Rectal smooth muscle tissue (tissue), 1 donor: Measurements from ENCODE around the gene ARHGAP10.
"Not testable (repeated sequence)": the region's sequence is repeated elsewhere in the genome, so short reads cannot be mapped to it uniquely, and the experiment has no call there.

ENCODE experiments used
- H3K27ac ChIP-seq: one replicate; pipeline ENCODE4 v1.7.0; 2013; ENCODE audit warnings: low read depth, low read length, inconsistent platforms
- H3K27me3 ChIP-seq: one replicate; pipeline ENCODE4 v1.7.0; 2013; ENCODE audit warnings: low read length; ENCODE audit not compliant: control insufficient read depth, insufficient read depth
- H3K36me3 ChIP-seq: one replicate; pipeline ENCODE4 v1.7.0; 2013; ENCODE audit warnings: low read length; ENCODE audit not compliant: control insufficient read depth, insufficient read depth
- H3K4me1 ChIP-seq: one replicate; pipeline ENCODE4 v1.7.0; 2013; ENCODE audit warnings: low read length; ENCODE audit not compliant: control insufficient read depth, insufficient read depth
- H3K4me3 ChIP-seq: one replicate; pipeline ENCODE4 v1.7.0; 2013; ENCODE audit warnings: low read length
- H3K9ac ChIP-seq: one replicate; pipeline ENCODE4 v1.7.0; 2013; ENCODE audit warnings: low read length

Gene ARHGAP10

GRCh38 chr4:147790412-147790811 is 58.5 kb downstream of the ARHGAP10 start:
- no peaks in the 10 kb centered on the region for H3K36me3 ChIP-seq
- no peak overlapping the region for H3K27ac ChIP-seq
- H3K9ac ChIP-seq = no peak overlapping the region
- H3K4me3 ChIP-seq = no peak overlapping the region
- H3K27me3 ChIP-seq = no peaks in the 10 kb centered on the region
- peaks cover 13% of the 10 kb centered on the region for H3K4me1 ChIP-seq

GRCh38 chr4:147791341-147791740 is 59.5 kb downstream of the ARHGAP10 start:
- no peaks in the 10 kb centered on the region for H3K27me3 ChIP-seq
- H3K36me3 ChIP-seq = no peaks in the 10 kb centered on the region
- no peak overlapping the region for H3K4me3 ChIP-seq
- H3K4me1 ChIP-seq = peaks cover 13% of the 10 kb centered on the region
- no peak overlapping the region for H3K27ac ChIP-seq
- H3K9ac ChIP-seq = no peak overlapping the region

GRCh38 chr4:147791865-147792264 is 60.0 kb downstream of the ARHGAP10 start:
- H3K36me3 ChIP-seq = no peaks in the 10 kb centered on the region
- H3K4me3 ChIP-seq = no peak overlapping the region
- peaks cover 10% of the 10 kb centered on the region for H3K4me1 ChIP-seq
- no peak overlapping the region for H3K9ac ChIP-seq
- H3K27me3 ChIP-seq = no peaks in the 10 kb centered on the region
- H3K27ac ChIP-seq = no peak overlapping the region

DNA sequence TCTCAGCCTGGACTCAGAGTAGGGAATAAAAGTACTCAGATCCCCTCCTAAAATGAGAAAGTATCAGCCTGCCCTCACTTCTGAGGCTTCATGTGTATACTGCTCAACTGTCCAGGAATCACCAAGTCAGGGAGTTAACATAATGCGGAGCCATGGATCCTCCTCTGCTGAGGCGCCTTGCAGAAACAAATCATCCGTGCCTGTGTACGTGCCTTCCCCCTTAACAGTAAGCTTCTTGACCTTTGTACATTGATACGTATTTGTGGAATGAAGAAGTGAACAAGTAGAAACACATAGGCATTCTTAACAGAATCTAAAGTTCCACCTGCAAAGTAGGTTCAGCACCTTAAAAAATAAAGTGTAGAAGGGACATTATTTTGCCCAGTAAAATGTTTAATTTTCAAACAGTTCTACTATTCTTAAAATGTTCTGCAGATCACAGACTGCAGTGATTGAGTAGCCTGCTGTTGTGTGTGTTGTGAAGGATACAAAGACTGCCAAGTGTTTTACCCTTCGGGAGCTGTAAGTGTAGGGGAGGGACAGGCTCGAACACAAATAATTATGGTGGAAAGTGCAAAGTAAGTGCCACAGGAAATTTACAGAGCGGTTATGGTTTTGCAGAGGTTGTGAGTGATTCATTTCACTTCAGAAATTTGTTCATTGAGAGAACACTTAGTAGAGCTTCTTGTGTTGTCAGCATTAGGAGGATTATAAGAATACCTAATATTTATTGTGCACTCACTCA is 61.9 kb downstream of the ARHGAP10 start:
- Histone ChIP-seq H3K27me3 (no peaks in the 10 kb centered on the region), H3K4me3 (no peak overlapping the region), H3K36me3 (no peaks in the 10 kb centered on the region), H3K27ac (no peak overlapping the region), H3K4me1 (peaks cover 8% of the 10 kb centered on the region), H3K9ac (no peak overlapping the region)

GRCh38 chr4:147794314-147794680 is 62.4 kb downstream of the ARHGAP10 start:
- H3K27ac ChIP-seq = no peak overlapping the region
- H3K4me3 ChIP-seq = no peak overlapping the region
- no peaks in the 10 kb centered on the region for H3K36me3 ChIP-seq
- peaks cover 4% of the 10 kb centered on the region for H3K4me1 ChIP-seq
- H3K9ac ChIP-seq = no peak overlapping the region
- no peaks in the 10 kb centered on the region for H3K27me3 ChIP-seq

GRCh38 chr4:147794787-147795413 is 63.0 kb downstream of the ARHGAP10 start:
- H3K27me3 ChIP-seq = no peaks in the 10 kb centered on the region
- no peak overlapping the region for H3K27ac ChIP-seq
- no peaks in the 10 kb centered on the region for H3K36me3 ChIP-seq
- H3K4me3 ChIP-seq = no peak overlapping the region
- peaks cover 4% of the 10 kb centered on the region for H3K4me1 ChIP-seq
- no peak overlapping the region for H3K9ac ChIP-seq

DNA sequence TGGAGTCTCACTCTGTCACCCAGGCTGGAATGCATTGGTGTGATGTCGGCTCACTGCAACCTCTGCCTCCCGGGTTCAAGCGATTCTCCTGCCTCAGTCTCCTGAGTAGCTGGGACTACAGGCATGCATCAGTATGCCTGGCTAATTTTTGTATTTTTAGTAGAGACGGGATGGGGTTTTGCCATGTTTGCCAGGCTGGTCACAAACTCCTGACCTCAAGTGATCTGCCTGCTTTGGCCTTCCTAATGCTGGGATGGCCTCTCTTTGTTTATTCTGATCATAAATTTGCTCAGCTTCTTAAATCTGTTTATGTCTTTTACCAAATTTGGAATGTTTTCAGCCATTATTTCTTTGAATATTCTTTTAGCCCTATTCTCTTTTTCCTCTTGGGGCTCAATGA is 67.2 kb downstream of the ARHGAP10 start:
- H3K4me3 ChIP-seq = peak overlapping the region; percentile 3
- H3K27me3 ChIP-seq, H3K27ac ChIP-seq, H3K9ac ChIP-seq, H3K36me3 ChIP-seq: not testable (repeated sequence)
- peaks cover 13% of the 10 kb centered on the region for H3K4me1 ChIP-seq

- no peak overlapping the region for H3K27ac ChIP-seq
- no peak overlapping the region for H3K4me3 ChIP-seq
- no peaks in the 10 kb centered on the region for H3K27me3 ChIP-seq
- no peak overlapping the region for H3K9ac ChIP-seq
- H3K36me3 ChIP-seq = no peaks in the 10 kb centered on the region
- H3K4me1 ChIP-seq = peaks cover 13% of the 10 kb centered on the region
Measured at GRCh38 chr4:147799986-147800555, 68.2 kb downstream of the ARHGAP10 start.

DNA sequence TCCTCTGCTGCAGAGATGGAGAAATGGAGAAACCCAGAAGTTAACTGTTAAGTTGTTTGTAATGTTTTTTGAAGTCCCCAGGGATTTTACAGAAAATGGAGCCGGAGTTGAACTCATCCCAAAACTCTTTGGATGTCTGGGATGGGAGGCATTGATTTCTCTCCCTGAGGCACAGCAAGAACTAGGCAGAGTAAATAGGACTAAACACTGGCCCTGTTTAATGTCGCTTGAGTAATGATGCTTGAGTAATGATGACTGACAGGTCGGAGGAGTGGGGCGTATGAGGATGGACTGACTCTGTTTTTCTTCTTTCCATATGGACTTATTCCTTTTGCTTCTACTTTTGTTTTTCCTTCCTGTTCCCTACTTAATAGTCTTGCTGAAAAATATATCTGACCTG is 69.9 kb downstream of the ARHGAP10 start:
- H3K36me3 ChIP-seq = no peaks in the 10 kb centered on the region
- no peaks in the 10 kb centered on the region for H3K27me3 ChIP-seq
- no peak overlapping the region for H3K4me3 ChIP-seq
- H3K9ac ChIP-seq = no peak overlapping the region
- peaks cover 13% of the 10 kb centered on the region for H3K4me1 ChIP-seq
- no peak overlapping the region for H3K27ac ChIP-seq

DNA sequence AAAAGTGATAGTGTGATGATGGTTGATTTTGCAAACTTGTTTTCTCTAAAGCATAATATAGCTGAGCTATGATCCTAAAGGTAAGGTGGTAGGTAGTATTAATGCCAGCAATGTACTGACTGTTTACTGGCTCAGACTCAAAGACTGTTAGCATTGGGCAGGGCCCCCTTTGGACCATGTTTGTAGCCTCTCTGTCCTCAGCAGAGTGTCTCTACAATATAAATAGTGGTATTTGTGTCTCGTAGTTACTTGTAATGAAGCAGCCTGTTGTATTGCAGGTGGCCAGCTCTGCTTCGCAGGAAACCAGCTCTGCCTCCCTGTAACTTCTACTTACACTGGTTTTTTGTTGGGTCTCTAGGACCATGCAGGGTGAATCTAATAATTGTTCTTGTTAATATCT is 70.5 kb downstream of the ARHGAP10 start:
- Histone ChIP-seq H3K4me1 (peaks cover 13% of the 10 kb centered on the region), H3K27me3 (no peaks in the 10 kb centered on the region), H3K9ac (no peak overlapping the region), H3K27ac (no peak overlapping the region), H3K4me3 (no peak overlapping the region), H3K36me3 (no peaks in the 10 kb centered on the region)

DNA sequence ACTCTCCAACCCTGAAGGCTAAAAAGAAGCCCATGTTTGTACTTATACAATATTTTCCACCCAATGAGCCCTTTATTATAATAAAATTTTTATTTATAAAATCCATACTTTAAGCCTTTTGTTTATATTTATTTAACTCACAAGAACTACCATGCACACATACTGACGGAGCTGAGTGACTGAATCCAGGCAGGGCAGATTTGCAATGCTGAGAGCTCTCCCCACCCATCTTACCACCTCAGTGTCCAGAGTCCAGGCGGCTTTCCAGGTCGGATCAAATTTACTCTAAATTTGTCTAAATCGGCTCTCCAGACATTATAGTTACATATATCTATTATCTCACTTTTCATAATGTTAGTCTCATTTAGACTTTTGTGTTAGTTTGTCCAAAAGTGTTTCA is 74.1 kb downstream of the ARHGAP10 start:
- no peaks in the 10 kb centered on the region for H3K36me3 ChIP-seq
- H3K27me3 ChIP-seq = no peaks in the 10 kb centered on the region
- H3K4me1 ChIP-seq = peaks cover 13% of the 10 kb centered on the region
- H3K27ac ChIP-seq = no peak overlapping the region
- H3K9ac ChIP-seq = no peak overlapping the region
- H3K4me3 ChIP-seq = no peak overlapping the region

GRCh38 chr4:147808447-147808846 is 76.6 kb downstream of the ARHGAP10 start:
- H3K36me3 ChIP-seq = no peaks in the 10 kb centered on the region
- no peaks in the 10 kb centered on the region for H3K27me3 ChIP-seq
- no peak overlapping the region for H3K27ac ChIP-seq
- no peak overlapping the region for H3K9ac ChIP-seq
- peaks cover 7% of the 10 kb centered on the region for H3K4me1 ChIP-seq
- H3K4me3 ChIP-seq = no peak overlapping the region

GRCh38 chr4:147809211-147809610 is 77.3 kb downstream of the ARHGAP10 start:
- Histone ChIP-seq H3K4me3 (no peak overlapping the region), H3K36me3 (no peaks in the 10 kb centered on the region), H3K4me1 (peaks cover 15% of the 10 kb centered on the region), H3K27me3 (no peaks in the 10 kb centered on the region), H3K9ac (no peak overlapping the region), H3K27ac (no peak overlapping the region)
